ENCODE results near the gene MED27.
A peak's percentile ranks its signal among the peaks of the same experiment; 100 is the strongest.

Gene MED27

DNA sequence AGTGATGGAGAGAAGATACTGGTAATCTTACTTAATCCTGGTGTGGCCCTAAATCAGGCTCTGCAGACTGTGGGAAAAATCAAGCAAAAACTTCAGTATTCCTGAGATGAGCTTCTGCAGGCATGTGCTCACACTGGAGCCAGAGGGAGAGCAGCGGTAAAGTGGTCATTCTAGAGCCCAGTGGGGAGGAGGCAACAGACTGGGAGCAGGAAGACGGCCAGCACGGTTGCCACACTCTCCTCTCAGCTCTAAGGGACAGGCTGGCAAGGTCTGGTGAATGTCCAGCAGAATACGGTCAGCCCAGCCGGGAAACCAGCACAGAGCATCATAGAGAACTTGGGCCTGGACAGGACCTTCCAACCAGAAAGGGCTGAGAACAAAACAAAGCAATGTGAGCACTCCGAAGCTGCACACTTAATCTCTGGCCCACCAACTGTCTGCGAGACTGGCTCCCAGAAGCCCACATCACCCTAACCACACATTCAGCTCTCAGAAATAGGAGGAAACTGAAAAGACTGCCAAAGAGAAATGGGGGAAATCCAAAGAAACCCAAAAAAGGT lies 30.3 kb downstream of the MED27 start:
- DNase-seq: no peak
- in situ Hi-C loops (cut with HindIII; ENCODE audit: low pct_ligation_motif_present, low pct_unique_long_range_greater_than_20kb, low sequenced_read_pairs): no loop called here

- in situ Hi-C loops (cut with HindIII; ENCODE audit: low pct_ligation_motif_present, low pct_unique_long_range_greater_than_20kb, low sequenced_read_pairs): no loop called here
- DNase-seq: no peak
Observed at GRCh38 chr9:132048201-132048600, 31.5 kb downstream of the MED27 start.

DNA sequence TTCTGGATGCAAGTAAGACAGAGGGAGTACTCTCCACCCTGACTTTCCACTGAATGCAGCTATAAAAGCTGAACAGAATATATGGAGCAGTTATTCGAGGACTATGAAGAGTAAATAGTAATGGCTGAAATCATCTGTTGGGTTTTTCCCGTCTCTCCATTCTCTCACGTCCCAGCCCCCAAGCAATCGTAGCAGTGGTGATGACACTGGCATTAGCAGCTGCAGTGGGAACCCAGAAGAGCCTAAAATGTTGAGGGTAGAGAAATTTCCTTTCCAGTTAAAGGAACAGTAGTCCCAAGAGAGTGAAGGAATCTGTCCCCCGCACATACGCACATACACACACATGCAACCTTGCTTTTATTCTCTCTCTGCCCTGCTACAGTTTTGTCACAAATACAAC lies 33.2 kb downstream of the MED27 start:
- in situ Hi-C loops (cut with HindIII; ENCODE audit: low pct_ligation_motif_present, low pct_unique_long_range_greater_than_20kb, low sequenced_read_pairs): no loop called here
- no peak for DNase-seq

GRCh38 chr9:132044176-132044875 lies 35.3 kb downstream of the MED27 start:
- DNase-seq: no peak
- in situ Hi-C loops (cut with HindIII; ENCODE audit: low pct_ligation_motif_present, low pct_unique_long_range_greater_than_20kb, low sequenced_read_pairs): no loop called here

DNA sequence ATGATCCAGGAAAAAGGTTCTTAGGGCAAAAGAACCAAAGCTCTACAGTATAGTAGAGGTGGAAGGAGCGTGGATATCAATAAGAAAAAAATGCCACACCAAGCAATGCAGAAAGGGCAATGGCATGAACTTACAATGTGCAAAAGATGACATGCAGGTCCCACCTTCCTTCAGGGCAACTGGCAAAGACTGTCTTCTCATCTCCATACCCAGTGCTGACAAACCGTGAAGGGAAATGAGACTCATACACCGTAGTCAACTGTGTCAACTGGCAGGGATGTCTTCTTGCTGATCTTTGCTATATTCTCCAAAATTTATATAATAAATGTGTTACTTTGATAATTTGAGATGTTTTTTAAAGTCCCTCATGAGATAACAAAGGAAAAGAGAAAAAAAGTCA lies 36.0 kb downstream of the MED27 start:
- in situ Hi-C loops (cut with HindIII; ENCODE audit: low pct_ligation_motif_present, low pct_unique_long_range_greater_than_20kb, low sequenced_read_pairs): no loop called here
- DNase-seq: no peak

DNA sequence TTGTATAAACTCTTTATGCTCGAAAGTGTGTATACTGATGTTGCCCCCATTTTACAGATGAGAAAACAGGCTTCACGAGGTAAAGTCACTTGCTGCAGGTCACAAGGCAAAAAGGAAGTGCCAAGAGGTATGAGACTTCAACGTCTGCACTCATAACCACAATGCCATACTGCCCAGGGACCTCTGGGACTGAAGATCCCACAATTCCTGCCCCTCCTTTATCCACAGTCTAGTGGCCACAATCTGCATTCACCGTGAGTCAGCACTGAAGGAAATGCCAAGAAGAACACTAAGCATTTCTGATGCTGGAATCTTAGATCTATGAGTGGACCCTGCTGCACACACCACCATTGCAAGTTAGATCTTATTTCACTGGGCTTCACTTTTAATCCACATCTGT lies 37.3 kb downstream of the MED27 start:
- in situ Hi-C loops (cut with HindIII; ENCODE audit: low pct_ligation_motif_present, low pct_unique_long_range_greater_than_20kb, low sequenced_read_pairs): no loop called here

GRCh38 chr9:132041798-132042197 lies 37.9 kb downstream of the MED27 start:
- DNase-seq: no peak
- in situ Hi-C loops (cut with HindIII; ENCODE audit: low pct_ligation_motif_present, low pct_unique_long_range_greater_than_20kb, low sequenced_read_pairs): no loop called here

More for the DNA sequence above, 37.3 kb downstream of the MED27 start:
- DNase-seq: peak; percentile 86

GRCh38 chr9:132040808-132041207 lies 38.9 kb downstream of the MED27 start:
- DNase-seq: no peak
- in situ Hi-C loops (cut with HindIII; ENCODE audit: low pct_ligation_motif_present, low pct_unique_long_range_greater_than_20kb, low sequenced_read_pairs): no loop called here

DNA sequence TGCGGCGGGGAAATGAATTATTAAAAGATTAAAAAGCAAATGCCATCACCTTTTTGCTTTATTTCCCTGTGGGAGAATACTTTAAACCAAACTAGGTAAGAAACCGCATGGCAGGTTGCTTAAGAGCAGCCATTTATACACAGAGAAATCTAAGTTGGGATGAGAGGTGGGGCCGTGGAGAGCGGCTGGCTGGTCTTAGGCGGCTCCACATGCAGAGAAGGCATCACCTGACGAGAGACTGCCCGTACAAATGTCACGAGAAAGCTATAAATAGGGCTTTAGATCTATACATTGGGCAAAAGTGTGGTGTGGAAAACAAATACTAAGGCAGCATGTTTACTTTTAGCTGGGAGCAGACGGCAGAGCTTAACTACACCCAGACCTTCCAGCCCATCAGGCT lies 39.4 kb downstream of the MED27 start:
- DNase-seq: no peak
- in situ Hi-C loops (cut with HindIII; ENCODE audit: low pct_ligation_motif_present, low pct_unique_long_range_greater_than_20kb, low sequenced_read_pairs): no loop called here

GRCh38 chr9:132039284-132039683 lies 40.4 kb downstream of the MED27 start:
- DNase-seq: no peak
- in situ Hi-C loops (cut with HindIII; ENCODE audit: low pct_ligation_motif_present, low pct_unique_long_range_greater_than_20kb, low sequenced_read_pairs): no loop called here

DNA sequence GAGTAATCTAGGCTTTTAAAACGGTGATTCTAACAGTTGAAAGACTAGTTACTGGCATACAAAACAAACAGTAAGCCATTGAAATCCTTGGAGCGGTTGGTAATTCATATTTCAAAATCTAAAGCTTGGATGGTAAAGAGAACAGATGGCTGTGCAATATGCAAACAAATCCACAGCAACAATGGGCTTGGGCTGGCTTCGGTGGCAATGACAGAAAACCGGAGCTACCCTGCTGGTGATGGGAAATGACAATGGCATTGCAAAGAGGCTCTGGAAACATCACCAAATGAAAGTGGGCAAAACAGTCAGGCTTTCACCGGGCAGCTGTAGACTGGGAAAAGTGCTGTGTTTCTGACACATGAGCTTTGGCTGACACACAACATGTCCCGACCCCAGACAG lies 42.2 kb downstream of the MED27 start:
- DNase-seq: no peak
- in situ Hi-C loops (cut with HindIII; ENCODE audit: low pct_ligation_motif_present, low pct_unique_long_range_greater_than_20kb, low sequenced_read_pairs): no loop called here

- in situ Hi-C loops (cut with HindIII; ENCODE audit: low pct_ligation_motif_present, low pct_unique_long_range_greater_than_20kb, low sequenced_read_pairs): no loop called here
Observed at GRCh38 chr9:132036521-132036920, 43.1 kb downstream of the MED27 start.

GRCh38 chr9:132035679-132036078 lies 44.0 kb downstream of the MED27 start:
- no peak for DNase-seq
- in situ Hi-C loops (cut with HindIII; ENCODE audit: low pct_ligation_motif_present, low pct_unique_long_range_greater_than_20kb, low sequenced_read_pairs): no loop called here

More at GRCh38 chr9:132036521-132036920, 43.1 kb downstream of the MED27 start:
- no peak for DNase-seq

- no peak for DNase-seq
- in situ Hi-C loops (cut with HindIII; ENCODE audit: low pct_ligation_motif_present, low pct_unique_long_range_greater_than_20kb, low sequenced_read_pairs): no loop called here
Observed at GRCh38 chr9:132032238-132032950, 47.3 kb downstream of the MED27 start.

DNA sequence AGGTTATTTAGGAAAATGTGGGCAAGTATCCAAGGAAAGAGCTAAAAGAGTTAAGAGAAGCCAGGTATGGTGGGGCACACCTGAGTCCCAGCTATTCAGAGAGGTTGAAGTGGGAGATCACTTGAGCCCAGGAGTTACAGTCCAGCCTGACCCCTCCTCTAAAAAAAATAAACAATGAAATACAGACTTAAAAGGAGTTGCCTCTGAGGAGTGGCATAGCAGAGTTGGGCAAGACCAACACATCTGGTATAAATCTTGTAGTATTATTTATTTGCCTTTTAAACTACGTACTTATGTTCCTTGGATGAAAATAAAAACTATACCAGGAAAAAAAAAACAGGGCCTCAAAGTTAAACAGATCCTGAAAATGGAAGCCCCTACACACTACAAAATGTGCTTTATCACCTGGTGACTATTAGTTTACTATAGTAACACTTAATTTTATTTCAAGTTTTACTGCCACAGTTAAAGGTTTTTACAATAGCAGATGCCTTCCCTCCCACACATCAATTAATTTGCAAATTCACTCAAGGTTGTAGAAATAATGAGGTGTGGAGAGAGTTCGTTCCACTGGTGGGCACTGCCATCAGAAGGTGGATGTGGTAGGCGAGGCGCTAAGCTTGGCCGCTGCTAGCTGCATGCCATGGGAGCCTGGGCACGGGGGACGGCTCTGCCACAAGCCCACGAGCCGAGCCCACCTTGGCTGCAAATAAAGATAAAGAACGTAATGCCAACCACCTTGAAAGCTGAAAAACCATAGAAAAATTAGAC lies 48.0 kb downstream of the MED27 start:
- no peak for DNase-seq
- in situ Hi-C loops (cut with HindIII; ENCODE audit: low pct_ligation_motif_present, low pct_unique_long_range_greater_than_20kb, low sequenced_read_pairs): no loop called here

- no peak for DNase-seq
- in situ Hi-C loops (cut with HindIII; ENCODE audit: low pct_ligation_motif_present, low pct_unique_long_range_greater_than_20kb, low sequenced_read_pairs): no loop called here
Observed at GRCh38 chr9:132030626-132031325, 48.9 kb downstream of the MED27 start.

DNA sequence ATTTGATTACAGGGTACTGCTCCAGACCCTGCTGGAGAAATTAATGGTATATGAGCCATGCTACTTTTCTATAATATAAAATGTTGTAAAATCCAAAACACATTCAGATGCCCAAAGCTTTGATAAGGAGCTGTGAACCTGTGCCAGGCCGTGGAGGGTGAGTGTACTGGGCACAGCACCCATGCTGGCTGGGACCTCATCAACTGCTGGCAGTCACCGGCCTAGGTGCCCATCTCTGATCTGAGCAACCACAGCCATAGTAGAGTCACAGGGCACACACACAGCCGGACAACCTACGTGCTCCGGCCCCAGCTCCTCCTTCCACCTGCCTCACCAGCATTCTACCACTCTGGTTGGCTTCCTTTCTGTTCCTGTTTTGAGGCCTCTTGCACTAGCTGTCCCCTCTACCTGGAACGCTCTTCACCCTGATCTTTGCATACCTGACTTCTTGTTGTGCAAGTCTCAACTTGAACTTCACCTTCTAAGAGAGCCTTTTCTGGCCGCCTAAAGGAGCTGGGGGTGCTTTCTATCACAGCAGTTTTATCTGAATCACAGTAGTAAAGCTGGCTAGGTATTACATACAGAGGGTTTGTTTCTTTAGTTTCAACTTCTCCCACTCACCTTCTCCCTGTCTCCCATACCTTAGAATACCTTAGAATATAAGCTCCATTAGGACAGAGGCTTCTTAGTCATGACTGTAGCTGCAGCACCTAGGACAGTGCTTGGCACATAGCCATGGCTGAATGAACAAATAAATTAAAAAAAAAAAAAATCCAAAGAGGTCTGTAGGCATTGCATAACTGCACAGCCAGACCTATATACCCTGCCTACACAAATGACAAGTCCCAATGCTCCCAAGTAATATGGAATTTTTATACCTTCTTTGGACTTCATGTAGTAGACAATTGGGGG lies 51.7 kb downstream of the MED27 start:
- in situ Hi-C loops (cut with HindIII; ENCODE audit: low pct_ligation_motif_present, low pct_unique_long_range_greater_than_20kb, low sequenced_read_pairs): no loop called here

More for the DNA sequence above, 51.7 kb downstream of the MED27 start:
- DNase-seq: no peak

Data from ACHN (cell line).